Stimulated activated CD8-positive, alpha-beta memory T cell treated with anti-CD3 and anti-CD28 coated beads, Interleukin-15, amount 100 ng/mL, for 1 hour (primary cell): ENCODE results near the gene SIRT6.
"Not testable (repeated sequence)": the region's sequence is repeated elsewhere in the genome, so short reads cannot be mapped to it uniquely, and the experiment has no call there.

Experiments
- DNase-seq: peaks from one replicate; pipeline ENCODE4 v3.0.0-alpha.2; 2020; ENCODE audit warnings: low read depth

Gene SIRT6

DNA sequence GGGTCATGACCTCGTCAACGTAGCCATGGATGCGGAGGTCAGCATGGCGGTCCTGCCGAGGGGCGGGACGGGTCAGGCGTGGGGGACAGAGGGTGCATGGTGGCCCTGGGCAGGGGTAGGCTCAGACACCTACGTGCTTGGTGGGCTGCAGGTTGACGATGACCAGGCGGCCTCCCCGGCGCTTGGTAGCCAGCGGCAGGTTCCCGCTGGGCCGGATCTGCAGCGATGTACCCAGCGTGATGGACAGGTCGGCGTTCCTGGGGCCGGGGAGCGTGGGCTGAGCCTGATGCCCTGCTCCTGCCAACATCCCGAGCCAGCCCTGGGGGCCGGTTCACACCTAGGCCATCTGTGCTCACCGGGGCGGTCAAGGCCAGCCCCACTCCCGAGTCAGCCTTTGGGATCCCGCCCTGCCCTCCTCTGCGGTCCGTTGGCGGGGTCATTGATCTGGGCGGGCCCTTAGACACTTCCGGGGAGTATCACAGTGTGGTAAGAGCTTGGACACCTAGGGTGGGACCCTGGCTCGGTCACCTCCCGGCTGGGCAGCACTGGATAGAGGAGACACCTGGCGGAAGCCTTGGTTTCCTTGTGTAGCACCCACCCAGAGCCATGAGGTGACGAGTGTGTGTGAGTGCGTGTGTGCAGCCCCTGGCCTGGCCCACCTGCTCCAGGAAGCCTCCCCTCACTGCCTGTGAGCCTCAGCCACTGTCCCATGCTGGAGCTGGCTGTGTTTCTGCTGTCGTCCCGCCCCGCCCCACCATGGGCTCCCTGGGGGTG lies 7.3 kb downstream of the SIRT6 start:
- no peak for DNase-seq

DNA sequence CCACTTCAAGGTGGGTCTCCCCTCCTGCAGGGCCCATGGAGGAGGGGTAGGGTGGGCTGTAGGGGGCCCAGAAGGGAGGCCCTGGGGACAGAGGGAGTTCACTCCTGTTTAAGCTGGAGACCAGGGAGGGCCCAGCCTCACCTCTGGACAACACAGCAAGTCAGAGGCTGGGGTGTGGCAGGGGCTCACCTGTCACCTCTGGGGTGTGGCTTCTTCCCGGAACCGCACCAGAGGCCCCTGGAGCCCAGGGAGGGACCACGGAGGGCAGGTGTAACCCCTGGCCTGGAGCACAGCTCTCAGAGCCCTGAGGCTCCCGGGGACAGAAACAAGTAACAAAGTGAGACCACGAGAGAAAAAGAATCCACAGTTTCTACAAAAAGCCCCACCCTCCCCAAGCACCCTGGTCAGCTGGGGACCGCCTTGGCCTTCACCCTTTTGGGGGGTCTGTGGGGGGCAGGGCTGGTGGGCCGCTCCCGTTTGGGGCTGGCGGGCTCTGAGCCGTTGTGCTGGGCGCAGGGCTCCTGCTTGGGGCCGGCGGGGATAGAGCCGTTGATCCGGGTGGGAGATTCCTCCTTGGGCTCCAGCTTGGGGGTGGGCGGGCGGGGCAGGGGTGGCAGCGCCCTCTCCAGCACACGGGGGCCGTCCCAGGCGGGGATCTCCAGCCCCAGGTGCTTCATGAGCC lies 8.0 kb downstream of the SIRT6 start:
- no peak for DNase-seq

DNA sequence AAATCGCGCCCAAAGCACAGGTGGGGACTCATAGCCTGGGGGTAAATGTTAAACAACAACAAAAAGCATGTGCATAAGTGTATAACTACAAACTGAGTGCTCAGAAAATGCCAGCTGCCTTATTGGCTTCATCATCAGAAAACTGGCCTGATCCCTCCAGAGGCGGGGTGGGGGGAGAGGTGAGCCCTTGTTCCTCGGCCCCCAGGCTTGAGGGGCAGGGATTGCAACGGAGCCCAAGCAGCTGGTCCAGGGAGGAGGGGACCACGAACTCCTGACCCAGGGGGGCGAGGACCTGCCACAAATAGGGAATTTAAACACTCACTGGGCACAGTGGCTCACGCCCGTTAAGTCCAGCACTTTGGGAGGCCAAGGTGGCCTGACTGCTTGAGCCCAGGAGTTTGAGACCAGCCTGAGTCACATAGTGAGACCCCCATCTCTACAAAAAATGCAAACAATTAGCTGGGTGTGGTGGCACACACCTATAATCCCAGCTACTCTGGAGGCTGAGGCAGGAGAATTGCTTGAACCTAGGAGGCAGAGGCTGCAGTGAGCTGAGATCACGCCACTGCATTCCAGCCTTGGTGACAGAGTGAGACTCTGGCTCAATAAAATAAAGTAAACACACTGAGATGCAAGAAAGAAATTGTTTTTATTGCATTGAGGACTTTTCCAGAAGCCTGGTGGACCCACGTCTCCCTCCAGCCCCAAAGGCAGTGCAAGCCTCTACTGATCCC lies 8.7 kb downstream of the SIRT6 start:
- no peak for DNase-seq

DNA sequence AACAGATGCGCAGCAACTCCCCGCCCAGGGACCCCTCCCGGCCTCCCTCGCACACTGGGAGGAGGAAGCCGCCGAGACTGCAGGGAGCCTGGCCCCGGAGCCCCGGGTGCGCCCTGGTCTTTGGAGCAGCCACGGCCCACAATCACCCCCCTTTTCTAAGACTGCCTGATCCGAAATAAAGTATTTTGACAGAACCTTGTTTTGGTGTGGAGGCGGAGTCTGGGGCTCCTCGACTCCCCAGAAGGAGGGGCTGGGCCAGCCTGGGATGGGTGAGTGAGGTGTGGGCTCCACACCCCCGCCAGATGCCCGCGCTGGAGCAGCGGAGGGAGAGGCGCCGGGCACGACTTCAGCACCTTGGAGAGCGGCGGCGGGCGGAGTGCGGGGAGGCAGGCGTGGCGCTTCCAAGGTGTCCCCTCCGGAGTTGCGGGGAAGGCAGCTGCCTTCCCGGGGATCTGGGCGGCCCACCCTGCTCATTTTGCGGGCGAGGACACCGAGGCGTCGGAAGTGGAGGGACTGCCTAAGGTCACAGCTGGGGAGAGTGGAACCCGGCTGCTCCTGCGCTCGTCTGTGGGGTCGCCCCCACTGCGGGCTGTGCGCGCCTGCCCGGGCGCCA lies 9.4 kb downstream of the SIRT6 start:
- peak; percentile 32 for DNase-seq

DNA sequence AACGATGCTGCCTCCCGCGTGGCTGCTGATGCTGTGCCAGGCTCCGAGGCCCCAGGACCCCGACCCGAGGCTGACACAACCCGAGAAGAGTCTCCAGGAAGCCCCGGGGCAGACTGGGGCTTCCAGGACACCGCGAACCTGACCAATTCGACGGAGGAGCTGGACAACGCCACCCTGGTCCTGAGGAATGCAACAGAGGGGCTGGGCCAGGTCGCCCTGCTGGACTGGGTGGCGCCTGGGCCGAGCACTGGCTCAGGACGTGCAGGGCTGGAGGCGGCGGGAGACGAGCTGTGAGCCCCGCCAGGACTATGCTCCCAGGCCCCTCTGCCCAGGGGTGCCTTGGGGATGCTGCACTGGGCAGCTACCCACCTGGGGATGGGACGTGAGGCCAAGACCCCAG lies 10.7 kb downstream of the SIRT6 start:
- no peak for DNase-seq

DNA sequence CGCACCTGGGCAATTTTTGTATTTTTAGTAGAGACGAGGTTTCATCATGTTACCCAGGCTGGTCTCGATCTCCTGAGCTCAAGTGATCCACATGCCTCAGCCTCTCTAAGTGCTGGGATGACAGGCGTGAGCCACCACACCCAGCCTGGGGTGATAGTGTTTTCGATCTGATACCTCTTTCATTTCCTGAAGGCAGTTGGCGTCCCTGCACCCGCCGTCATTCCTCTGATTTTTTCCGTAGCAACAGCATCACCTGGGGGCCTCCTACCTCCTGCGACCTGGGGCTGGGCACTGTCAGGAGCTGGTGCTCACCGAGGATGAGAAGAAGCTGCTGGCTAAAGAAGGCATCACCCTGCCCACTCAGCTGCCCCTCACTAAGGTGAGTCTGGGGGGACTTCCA lies 18.1 kb downstream of the SIRT6 start:
- DNase-seq: no peak

DNA sequence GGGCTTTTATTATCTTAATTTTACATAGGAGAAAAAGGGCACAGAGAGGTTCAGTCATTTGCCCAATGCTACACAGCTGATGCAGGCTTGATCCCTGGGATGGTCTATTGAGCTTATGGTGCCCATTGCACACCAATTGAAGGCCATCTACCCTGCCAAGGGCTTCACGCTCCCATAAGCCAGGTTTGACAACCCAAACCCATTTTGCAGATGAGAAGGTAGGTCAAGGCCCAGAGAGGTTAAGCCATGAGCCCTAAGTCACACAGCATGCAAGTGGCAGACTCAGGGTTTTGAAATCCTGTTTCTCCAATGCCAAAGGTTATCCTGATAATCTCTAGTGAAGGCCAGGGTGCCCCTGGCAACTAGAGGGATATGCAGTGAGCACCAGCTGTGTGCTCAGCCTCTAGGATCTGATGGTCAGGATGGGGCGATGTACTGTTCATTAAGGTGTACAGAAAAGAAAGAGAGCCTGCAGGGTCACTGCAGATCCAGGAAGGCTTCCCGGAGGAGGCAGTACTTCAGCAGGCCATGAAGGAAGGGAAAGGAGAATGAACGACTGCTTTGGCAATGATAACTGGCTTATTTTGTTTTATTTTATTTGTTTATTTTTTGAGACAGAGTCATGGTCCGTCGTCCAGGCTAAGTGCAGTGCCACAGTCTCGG lies 20.8 kb downstream of the SIRT6 start:
- DNase-seq: no peak

DNA sequence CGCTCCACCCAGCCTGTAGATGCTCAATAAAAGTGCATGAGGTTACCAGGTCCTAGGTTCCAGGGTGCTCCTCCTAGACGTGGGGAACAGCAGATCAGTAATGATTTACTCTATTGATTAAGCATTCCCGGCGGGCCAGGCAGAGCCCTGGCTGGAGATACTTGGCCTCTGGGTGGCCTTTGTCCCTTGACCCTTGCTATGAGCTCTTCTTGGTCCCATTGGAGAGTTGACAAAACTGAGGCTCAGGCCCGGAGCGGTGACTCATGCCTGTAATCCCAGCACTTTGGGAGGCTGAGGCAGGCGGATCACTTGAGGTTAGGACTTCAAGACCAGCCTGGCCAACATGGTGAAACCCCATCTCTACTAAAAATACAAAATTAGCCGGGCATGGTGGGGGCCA lies 24.4 kb downstream of the SIRT6 start:
- DNase-seq: not testable (repeated sequence)

DNA sequence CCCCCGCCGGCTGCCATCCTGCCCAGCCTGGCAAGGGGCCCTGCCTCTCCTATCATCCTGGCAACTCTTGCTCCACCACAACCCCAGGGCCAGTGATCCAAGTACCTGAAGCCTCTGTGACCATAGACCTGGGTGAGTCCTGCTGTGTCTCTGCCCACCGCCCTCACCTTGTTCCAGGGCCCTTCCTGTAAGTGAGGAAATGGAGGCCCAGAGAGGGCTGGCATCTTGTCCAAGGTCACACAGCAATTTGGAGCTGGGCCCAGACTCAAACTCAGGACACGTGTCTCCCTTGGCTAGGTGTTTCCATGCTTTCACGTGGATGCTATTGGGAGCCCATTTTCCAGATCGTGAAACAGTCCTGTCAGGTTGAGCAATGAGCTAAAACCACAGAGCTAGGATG lies 25.2 kb downstream of the SIRT6 start:
- no peak for DNase-seq

DNA sequence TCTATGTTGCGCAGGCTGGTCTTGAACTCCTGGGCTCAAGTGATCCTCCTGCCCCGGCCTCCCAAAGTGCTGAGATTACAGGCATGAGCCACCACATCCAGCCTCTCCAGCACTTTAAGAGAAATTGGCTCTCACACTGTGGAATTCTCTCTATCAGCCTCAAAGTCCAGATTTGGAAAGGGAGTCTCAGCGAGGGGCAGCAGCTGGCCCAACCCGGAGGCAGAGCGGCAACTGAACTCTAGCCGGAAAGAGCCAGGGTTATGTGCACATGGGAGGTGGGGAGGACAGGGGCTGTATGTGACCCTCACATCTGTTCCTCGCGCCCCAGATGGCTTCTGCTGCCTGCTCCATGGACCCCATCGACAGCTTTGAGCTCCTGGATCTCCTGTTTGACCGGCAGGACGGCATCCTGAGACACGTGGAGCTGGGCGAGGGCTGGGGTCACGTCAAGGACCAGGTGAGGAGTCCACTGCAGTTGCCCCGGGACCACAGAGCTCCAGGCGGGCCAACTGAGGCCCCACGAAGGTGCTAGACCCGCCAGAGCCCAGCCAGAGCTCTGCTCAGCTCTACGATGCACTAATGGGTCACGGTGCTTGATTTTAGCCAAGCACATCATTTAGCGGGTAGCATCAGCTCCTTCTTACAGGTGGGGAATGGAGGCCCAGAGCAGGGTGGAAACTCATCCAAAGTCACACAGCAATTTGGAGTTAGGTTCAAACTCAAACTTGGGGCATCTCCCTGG lies 27.6 kb downstream of the SIRT6 start:
- DNase-seq: no peak

DNA sequence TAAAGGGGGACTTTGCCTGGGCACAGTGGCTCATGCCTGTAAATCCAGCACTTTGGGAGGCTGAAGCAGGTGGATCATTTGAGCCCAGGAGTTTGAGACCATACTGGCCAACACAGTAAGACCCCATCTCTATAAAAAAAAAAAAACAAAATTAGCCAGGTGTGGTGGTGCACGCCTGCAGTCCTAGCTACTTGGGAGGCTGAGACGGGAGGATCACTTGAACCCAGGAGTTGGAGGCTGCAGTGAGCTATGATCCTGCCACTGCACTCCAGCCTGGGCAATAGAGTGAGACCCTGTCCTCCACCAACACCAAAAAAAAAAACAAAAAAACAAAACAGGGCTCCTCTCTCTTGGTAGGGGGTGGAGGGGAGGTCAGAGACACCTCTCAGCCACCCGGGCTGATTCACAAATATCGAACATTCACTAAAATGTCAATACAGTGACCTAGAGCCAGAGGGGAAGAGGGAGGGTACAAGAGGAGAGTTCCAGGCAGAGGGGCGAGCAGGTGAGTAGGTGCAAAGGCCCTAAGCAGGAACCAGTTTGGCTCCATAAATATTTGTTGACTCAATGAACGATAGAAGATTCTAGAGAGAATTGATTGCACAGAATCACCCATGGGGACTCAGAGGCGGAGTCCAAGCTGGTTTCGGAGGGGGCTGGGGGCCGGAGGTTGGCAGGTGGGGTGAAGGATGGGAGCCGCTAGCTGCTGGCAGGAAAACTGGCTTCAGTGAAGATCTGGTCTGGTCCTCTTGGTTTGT lies 29.9 kb downstream of the SIRT6 start:
- DNase-seq: no peak

DNA sequence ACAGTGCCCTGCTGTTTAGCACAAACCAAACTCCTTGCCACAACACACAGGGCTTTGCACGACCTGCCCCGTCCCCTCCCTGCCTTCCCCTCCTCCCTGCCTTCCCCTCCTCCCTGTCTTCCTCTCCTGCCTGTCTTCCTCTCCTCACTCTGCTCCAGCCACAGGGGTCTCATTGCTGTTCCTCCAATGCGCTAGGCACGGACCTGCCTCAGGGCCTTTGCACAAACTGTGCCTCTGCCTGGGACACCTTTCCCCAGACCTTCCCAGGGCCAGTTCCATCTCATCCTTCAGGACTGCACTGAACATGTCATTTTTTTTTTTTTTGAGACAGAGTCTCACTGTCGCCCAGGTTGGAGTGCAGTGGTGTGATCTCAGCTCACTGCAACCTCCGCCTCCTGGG lies 30.7 kb downstream of the SIRT6 start:
- DNase-seq: no peak

DNA sequence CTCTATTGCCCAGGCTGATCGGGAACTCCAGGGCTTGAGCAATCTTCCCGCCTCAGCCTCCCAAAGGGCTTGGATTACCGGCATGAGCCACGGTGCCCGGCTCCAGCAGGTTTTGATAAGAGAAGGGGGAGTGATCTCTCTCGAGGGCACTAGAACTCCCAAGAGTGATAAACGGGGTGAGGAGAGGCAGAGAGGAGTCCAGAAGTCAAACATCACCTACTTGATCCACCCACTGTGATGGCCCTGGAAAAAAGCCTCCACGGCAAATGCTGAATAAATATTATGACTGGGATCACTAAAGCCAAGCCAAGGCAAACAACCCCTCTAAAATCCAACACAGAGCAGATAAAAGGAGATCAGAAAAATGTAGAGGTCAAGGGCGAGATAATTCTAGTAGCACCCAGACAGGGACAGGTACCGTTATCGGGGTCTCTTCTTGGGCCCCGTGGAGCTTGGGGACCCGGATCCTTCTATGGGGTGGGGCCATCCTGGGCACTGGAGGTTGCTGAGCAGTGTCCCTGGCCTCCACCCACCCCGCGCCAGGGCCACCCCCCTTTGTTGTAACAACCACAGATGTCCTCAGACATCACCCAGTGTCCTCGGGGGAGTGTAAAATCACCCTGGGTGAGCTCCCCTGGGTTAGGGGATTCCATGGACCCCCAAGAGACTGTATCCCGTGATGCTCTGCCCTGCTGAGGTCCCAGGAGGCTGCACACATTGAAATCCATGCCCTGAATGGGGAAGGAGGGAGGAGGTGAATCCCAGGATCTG lies 32.7 kb downstream of the SIRT6 start:
- DNase-seq: no peak

DNA sequence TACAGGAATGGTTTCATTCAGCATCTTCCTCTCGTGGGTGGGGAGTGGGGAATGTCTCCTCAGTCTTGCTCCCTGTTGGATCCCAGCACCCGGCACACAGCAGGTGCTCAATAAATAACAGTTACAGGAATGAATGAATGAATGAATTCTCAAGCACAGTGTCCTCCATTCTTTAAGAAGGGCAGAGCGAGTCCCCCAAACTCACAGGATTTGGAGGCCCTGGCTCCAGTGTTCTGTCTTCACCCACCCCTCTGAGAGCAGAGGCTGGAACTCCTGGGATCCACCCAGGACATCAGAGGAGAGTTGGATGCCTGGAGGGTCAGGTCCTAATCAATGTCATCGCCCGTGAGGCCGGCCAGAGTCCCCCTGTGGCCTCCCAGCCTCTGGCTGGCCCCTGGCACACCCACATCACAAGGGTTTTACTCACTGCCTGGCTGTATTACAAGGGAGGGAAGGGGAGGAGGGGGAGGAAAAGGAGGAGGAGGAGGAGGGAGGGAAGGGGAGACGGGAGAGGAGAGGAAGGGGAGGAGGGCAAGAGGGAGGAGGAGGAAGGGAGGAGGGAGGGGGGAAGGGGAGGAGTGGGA lies 37.6 kb downstream of the SIRT6 start:
- DNase-seq: no peak

DNA sequence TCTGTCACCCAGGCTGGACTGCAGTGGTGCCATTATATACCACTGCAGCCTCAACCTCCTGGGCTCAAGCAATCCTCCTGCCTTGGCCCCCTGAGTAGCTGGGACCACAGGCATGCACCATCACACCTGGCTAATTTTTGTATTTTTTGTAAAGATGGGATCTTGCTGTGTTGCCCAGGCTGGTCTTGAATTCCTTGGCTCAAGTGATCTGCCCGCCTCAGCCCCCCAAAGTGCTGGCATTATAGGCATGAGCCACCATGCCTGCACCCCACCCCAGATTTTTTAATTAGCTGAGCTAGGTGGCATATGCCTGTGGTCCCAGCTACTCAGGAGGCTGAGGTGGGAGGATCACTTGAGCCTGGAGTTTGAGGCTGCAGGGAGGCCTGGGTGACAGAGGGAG lies 39.4 kb downstream of the SIRT6 start:
- DNase-seq: not testable (repeated sequence)

DNA sequence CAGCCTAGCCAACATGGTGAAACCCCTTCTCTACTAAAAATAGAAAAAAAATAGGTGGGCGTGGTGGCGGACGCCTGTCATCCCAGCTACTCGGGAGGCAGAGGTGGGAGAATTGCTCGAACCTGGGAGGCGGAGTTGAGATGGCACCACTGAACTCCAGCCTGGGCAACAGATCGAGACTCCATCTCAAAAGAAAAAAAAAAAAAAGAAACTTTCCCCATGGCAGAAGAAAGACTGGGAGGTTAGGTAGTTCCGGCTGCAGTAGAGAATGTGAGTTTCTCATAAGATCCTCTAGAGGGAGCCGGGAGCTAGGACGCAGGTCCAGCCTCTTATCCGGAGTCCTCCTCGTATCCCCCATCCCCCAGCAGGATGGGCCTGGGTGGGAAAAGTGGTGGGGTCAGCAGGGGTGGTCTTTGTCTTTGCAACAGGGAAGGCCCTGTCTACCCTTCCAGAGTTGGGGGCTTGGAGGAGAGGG lies 42.1 kb downstream of the SIRT6 start:
- DNase-seq: no peak

DNA sequence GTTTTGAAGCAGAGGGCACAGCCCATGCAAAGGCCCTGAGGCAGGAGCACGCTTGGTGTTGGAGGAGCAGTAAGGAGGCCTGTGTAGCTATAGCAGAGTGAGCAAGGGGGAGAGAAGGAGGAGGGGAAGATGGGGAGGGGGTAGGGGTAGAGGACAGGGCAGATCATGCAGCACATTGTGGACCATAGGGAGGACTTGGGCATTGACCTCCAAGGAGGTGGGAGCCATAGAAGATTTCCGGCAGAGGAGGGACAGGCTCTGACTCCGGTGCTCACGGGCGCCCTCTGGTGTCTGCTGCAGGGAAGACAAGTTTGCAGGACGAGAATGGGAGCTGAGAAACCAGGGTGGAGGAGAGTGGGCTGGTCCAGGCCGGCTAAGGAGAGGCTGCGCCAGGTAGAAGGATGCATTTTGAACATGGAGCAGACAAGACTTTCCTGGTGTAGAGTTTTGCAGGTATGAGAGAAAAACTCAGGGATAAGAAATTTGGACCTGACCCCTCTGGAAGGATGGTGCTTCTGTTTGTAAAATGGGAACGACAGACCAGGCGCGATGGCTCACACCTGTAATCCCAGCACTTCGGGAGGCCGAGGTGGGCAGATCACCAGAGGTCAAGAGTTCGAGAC lies 42.6 kb downstream of the SIRT6 start:
- peak; percentile 81 for DNase-seq

DNA sequence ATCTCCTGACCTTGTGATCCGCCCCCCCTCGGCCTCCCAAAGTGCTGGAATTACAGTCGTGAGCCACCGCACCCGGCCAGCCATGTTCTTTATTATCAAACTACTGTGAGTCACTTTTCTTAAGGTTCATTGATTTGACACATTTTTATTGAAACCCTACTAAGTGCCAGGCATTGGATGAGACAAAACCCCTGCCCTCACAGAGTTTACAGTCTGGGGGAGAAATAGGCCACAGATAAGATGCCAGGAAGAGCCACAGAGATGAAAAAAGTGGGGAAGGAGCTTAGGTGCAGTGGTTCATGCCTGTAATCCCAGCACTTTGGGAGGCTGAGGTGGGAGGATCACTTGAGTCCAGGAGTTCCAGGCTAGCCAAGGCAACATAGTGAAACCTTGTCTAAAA lies 43.9 kb downstream of the SIRT6 start:
- no peak for DNase-seq

DNA sequence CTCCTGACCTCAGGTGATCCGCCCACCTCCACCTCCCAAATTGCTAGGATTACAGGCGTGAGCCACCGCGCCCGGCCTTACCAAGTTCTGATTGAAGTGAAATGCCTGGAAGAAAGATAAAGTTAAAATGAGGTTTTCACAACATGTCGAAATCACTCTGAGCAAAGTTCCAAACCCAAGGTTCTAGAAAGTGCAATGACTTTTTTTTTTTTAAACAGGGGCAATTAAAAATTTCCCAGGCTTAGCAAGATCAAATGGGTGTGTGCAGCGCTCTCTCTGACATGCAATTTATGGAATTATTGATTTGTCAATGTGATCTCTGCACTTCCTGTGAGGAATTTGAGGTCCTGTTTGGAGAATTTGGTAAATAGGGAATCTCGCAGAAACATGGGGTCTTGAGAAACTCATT lies 45.7 kb downstream of the SIRT6 start:
- DNase-seq: no peak
